OCI-LY3 (cell line): Measurements from ENCODE around the gene DNAJC17.

Experiments
- H2AFZ ChIP-seq: fragments of 200-600, 300-600 bp; shearing (Covaris generic); 2 replicates; pipeline ENCODE4 v1.6.0; 2014; ENCODE audit warnings: antibody characterized with exemption, low read depth, low read length
- H3K27ac ChIP-seq: fragments of 200-600, 300-600 bp; sonication (generic); 2 replicates; pipeline ENCODE4 v1.5.1; 2014; ENCODE audit warnings: mild to moderate bottlenecking, low read length, moderate library complexity, mixed read lengths
- H3K27me3 ChIP-seq: fragments of 200-600, 300-600 bp; sonication (generic); 2 replicates; pipeline ENCODE4 v1.6.1; 2014; ENCODE audit warnings: low read depth, low read length, mixed read lengths
- H3K36me3 ChIP-seq: fragments of 200-600, 300-600 bp; sonication (generic); replicated peaks from 2 replicates; pipeline ENCODE3; 2014; ENCODE audit warnings: low read depth, low read length, mixed read lengths
- H3K4me1 ChIP-seq: fragments of 300-600, 200-600 bp; sonication (generic); 2 replicates; pipeline ENCODE4 v1.6.1; 2014; ENCODE audit warnings: low read length, mixed read lengths
- H3K4me2 ChIP-seq: fragments of 200-600, 300-600 bp; sonication (generic); 2 replicates; pipeline ENCODE4 v1.6.1; 2014; ENCODE audit warnings: low read length, mixed read lengths
- H3K4me3 ChIP-seq: fragments of 300-600, 200-600 bp; sonication (generic); 2 replicates; pipeline ENCODE4 v1.5.1; 2014; ENCODE audit warnings: antibody characterized with exemption, mild to moderate bottlenecking, low read length, moderate library complexity
- H3K79me2 ChIP-seq: fragments of 300-600, 200-600 bp; shearing (Covaris generic); 2 replicates; pipeline ENCODE4 v1.6.1; 2014; ENCODE audit warnings: mild to moderate bottlenecking, low read length, mixed read lengths
- H3K9ac ChIP-seq: fragments of 300-600, 200-600 bp; shearing (Covaris generic); 2 replicates; pipeline ENCODE4 v1.6.0; 2014; ENCODE audit warnings: mild to moderate bottlenecking, low read length, moderate library complexity
- H3K9me3 ChIP-seq: fragments of 200-600, 300-600 bp; shearing (Covaris generic); 2 replicates; pipeline ENCODE4 v1.6.1; 2014; ENCODE audit warnings: low read length, mixed read lengths; ENCODE audit not compliant: insufficient read depth
- H4K20me1 ChIP-seq: fragments of 200-600, 300-600 bp; sonication (generic); 2 replicates; pipeline ENCODE4 v1.6.1; 2016; ENCODE audit warnings: low read length, mixed read lengths; ENCODE audit not compliant: insufficient read depth
- CTCF ChIP-seq: fragments of 200-600, 300-600 bp; sonication (generic); IDR thresholded peaks from 2 replicates; pipeline ENCODE4 v1.5.1; 2014; ENCODE audit warnings: antibody characterized with exemption, low read length, low read depth
- EZH2phosphoT487 ChIP-seq: fragments of 200-600 bp; shearing (Covaris generic); IDR thresholded peaks from 2 replicates; pipeline ENCODE4 v1.6.1; 2018; ENCODE audit warnings: antibody characterized with exemption, mixed run types, low read depth

The DNAJC17 gene

GRCh38 chr15:40785164-40785563 lies 22.1 kb downstream of the DNAJC17 start:
- Histone ChIP-seq H3K27ac (no peak overlapping the region), H3K4me1 (no peaks in the 10 kb centered on the region), H3K9me3 (no peaks in the 10 kb centered on the region), H2AFZ (no peak overlapping the region), H3K4me3 (no peak overlapping the region), H4K20me1 (no peaks in the 10 kb centered on the region), H3K9ac (no peak overlapping the region), H3K79me2 (no peaks in the 10 kb centered on the region), H3K36me3 (no peaks in the 10 kb centered on the region), H3K4me2 (no peak overlapping the region), H3K27me3 (no peaks in the 10 kb centered on the region)
- peak; percentile 4; the same call in 1 of the 2 replicates for TF ChIP-seq CTCF
- no peak for TF ChIP-seq EZH2phosphoT487

GRCh38 chr15:40782609-40783227 lies 24.6 kb downstream of the DNAJC17 start:
- H3K27ac ChIP-seq, result no peak overlapping the region
- no peaks in the 10 kb centered on the region for H3K79me2 ChIP-seq
- no peaks in the 10 kb centered on the region for H4K20me1 ChIP-seq
- H3K27me3 ChIP-seq, result no peaks in the 10 kb centered on the region
- H3K9ac ChIP-seq, result no peak overlapping the region
- no peak overlapping the region for H3K4me3 ChIP-seq
- peaks cover 5% of the 10 kb centered on the region for H3K36me3 ChIP-seq
- no peaks in the 10 kb centered on the region for H3K9me3 ChIP-seq
- H2AFZ ChIP-seq, result no peak overlapping the region
- H3K4me2 ChIP-seq, result no peak overlapping the region
- H3K4me1 ChIP-seq, result no peaks in the 10 kb centered on the region
- TF ChIP-seq CTCF (peak; percentile 85), EZH2phosphoT487 (no peak)

GRCh38 chr15:40776537-40777141 lies 30.6 kb downstream of the DNAJC17 start:
- Histone ChIP-seq H3K27ac (no peak overlapping the region), H3K4me2 (no peak overlapping the region), H3K79me2 (no peaks in the 10 kb centered on the region), H3K9me3 (no peaks in the 10 kb centered on the region), H3K36me3 (peaks cover 14% of the 10 kb centered on the region), H3K4me1 (peaks cover 3% of the 10 kb centered on the region; the same call in 1 of the 2 replicates), H3K4me3 (no peak overlapping the region), H2AFZ (no peak overlapping the region), H4K20me1 (no peaks in the 10 kb centered on the region), H3K9ac (no peak overlapping the region), H3K27me3 (no peaks in the 10 kb centered on the region)
- no peak for TF ChIP-seq CTCF
- TF ChIP-seq EZH2phosphoT487, result no peak

GRCh38 chr15:40775740-40776536 lies 31.3 kb downstream of the DNAJC17 start:
- Histone ChIP-seq H2AFZ (no peak overlapping the region), H4K20me1 (no peaks in the 10 kb centered on the region), H3K36me3 (peaks cover 14% of the 10 kb centered on the region), H3K4me3 (no peak overlapping the region), H3K27ac (no peak overlapping the region), H3K79me2 (no peaks in the 10 kb centered on the region), H3K9ac (no peak overlapping the region), H3K4me2 (no peak overlapping the region), H3K9me3 (no peaks in the 10 kb centered on the region), H3K4me1 (peaks cover 10% of the 10 kb centered on the region), H3K27me3 (no peaks in the 10 kb centered on the region)
- TF ChIP-seq EZH2phosphoT487 (no peak), CTCF (no peak)
